ENCODE measurements around the gene SCUBE1.

Gene SCUBE1

GRCh38 chr22:43257961-43258360, 85.2 kb downstream of the SCUBE1 start:
- peaks cover 0 to 85% (median 0%) of the 10 kb centered on the region in 3 experiments for H3K27me3 ChIP-seq (ENCODE audit: control insufficient read depth in 3 of 3, insufficient read depth in 3 of 3, low read depth in 1 of 3, low read length in 3 of 3)
- H3K36me3 ChIP-seq (replicated peaks in 1 of 2; ENCODE audit: control insufficient read depth in 2 of 2, insufficient read depth in 2 of 2, low read length in 2 of 2) = peaks cover 0 to 34% of the 10 kb centered on the region in 2 donors
- no peak overlapping the region for H3K9ac ChIP-seq (ENCODE audit: low read depth, low read length, poor library complexity)
- H3K4me1 ChIP-seq (ENCODE audit: control insufficient read depth in 2 of 2, insufficient read depth in 1 of 2, low read depth in 1 of 2, low read length in 2 of 2) = peaks cover 0 to 1% of the 10 kb centered on the region in 2 donors
- H3K4ac ChIP-seq (ENCODE audit: low read length) = no peak overlapping the region
- no peak overlapping the region for H4K91ac ChIP-seq (ENCODE audit: low read depth, low read length, poor library complexity)
- H3K27ac ChIP-seq (replicated peaks; ENCODE audit: low read length) = no peak overlapping the region
- H2BK120ac ChIP-seq (ENCODE audit: low read depth, low read length) = no peak overlapping the region
- H2BK5ac ChIP-seq (ENCODE audit: low read length) = no peak overlapping the region
- H3K9me3 ChIP-seq (replicated peaks in 1 of 2; ENCODE audit: control insufficient read depth in 2 of 2, insufficient read depth in 1 of 2, low read depth in 1 of 2, low read length in 2 of 2) = peaks cover 0 to 2% of the 10 kb centered on the region in 2 donors
- H2BK12ac ChIP-seq (ENCODE audit: low read length) = no peak overlapping the region
- H2AFZ ChIP-seq (ENCODE audit: low read length) = no peak overlapping the region
- no peak overlapping the region for H3K18ac ChIP-seq (ENCODE audit: low read length)
- H2BK15ac ChIP-seq (ENCODE audit: low read length) = no peak overlapping the region
- no peak for DNase-seq (ENCODE audit: low spot score)
- no peak overlapping the region for H4K8ac ChIP-seq (ENCODE audit: low read depth, low read length)
- H3K79me1 ChIP-seq (ENCODE audit: low read depth, low read length) = no peaks in the 10 kb centered on the region
- no peak overlapping the region for H3K4me2 ChIP-seq (ENCODE audit: insufficient read depth, low read length, poor library complexity, severe bottlenecking)
- H3K23ac ChIP-seq (ENCODE audit: low read depth, low read length, poor library complexity) = no peak overlapping the region
- no CpG with 5 or more reads among the region's 20 CpGs for WGBS, 2 donors (ENCODE audit: extremely low coverage in 2 of 2, insufficient read length in 2 of 2, insufficient replicate concordance in 1 of 2)
- no peak overlapping the region for H3K4me3 ChIP-seq (ENCODE audit: low read length in 2 of 2)
- no peak overlapping the region for H3K14ac ChIP-seq (ENCODE audit: low read length)
- no peak overlapping the region for H2AK5ac ChIP-seq (ENCODE audit: low read depth, low read length)

GRCh38 chr22:43257549-43257948, 85.6 kb downstream of the SCUBE1 start:
- Histone ChIP-seq H2BK12ac (ENCODE audit: low read length) (no peak overlapping the region), H3K4me1 (ENCODE audit: control insufficient read depth in 2 of 2, insufficient read depth in 1 of 2, low read depth in 1 of 2, low read length in 2 of 2) (no peaks in the 10 kb centered on the region), H3K27ac (replicated peaks; ENCODE audit: low read length) (no peak overlapping the region), H3K18ac (ENCODE audit: low read length) (no peak overlapping the region), H2BK5ac (ENCODE audit: low read length) (no peak overlapping the region), H2BK120ac (ENCODE audit: low read depth, low read length) (no peak overlapping the region), H3K79me1 (ENCODE audit: low read depth, low read length) (no peaks in the 10 kb centered on the region), H3K14ac (ENCODE audit: low read length) (no peak overlapping the region), H2AK5ac (ENCODE audit: low read depth, low read length) (no peak overlapping the region), H3K9me3 (replicated peaks in 1 of 2; ENCODE audit: control insufficient read depth in 2 of 2, insufficient read depth in 1 of 2, low read depth in 1 of 2, low read length in 2 of 2) (peaks cover 0 to 2% of the 10 kb centered on the region in 2 donors), H2BK15ac (ENCODE audit: low read length) (no peak overlapping the region), H3K4me3 (ENCODE audit: low read length in 2 of 2) (no peak overlapping the region), H3K23ac (ENCODE audit: low read depth, low read length, poor library complexity) (no peak overlapping the region), H3K9ac (ENCODE audit: low read depth, low read length, poor library complexity) (no peak overlapping the region), H2AFZ (ENCODE audit: low read length) (no peak overlapping the region), H3K27me3 (ENCODE audit: control insufficient read depth in 3 of 3, insufficient read depth in 3 of 3, low read depth in 1 of 3, low read length in 3 of 3) (peaks cover 0 to 82% (median 0%) of the 10 kb centered on the region in 3 experiments), H3K4me2 (ENCODE audit: insufficient read depth, low read length, poor library complexity, severe bottlenecking) (no peak overlapping the region), H3K4ac (ENCODE audit: low read length) (no peak overlapping the region), H3K36me3 (replicated peaks in 1 of 2; ENCODE audit: control insufficient read depth in 2 of 2, insufficient read depth in 2 of 2, low read length in 2 of 2) (peaks cover 0 to 31% of the 10 kb centered on the region in 2 donors), H4K8ac (ENCODE audit: low read depth, low read length) (no peak overlapping the region), H4K91ac (ENCODE audit: low read depth, low read length, poor library complexity) (no peak overlapping the region)
- WGBS, 2 donors (ENCODE audit: extremely low coverage in 2 of 2, insufficient read length in 2 of 2, insufficient replicate concordance in 1 of 2) = no CpG with 5 or more reads among the region's 10 CpGs
- DNase-seq (ENCODE audit: low spot score) = no peak

- H3K4ac ChIP-seq (ENCODE audit: low read length) = no peak overlapping the region
- H3K23ac ChIP-seq (ENCODE audit: low read depth, low read length, poor library complexity) = no peak overlapping the region
- H3K27ac ChIP-seq (replicated peaks; ENCODE audit: low read length) = no peak overlapping the region
- H4K8ac ChIP-seq (ENCODE audit: low read depth, low read length) = no peak overlapping the region
- peaks cover 0 to 2% of the 10 kb centered on the region in 2 donors for H3K9me3 ChIP-seq (replicated peaks in 1 of 2; ENCODE audit: control insufficient read depth in 2 of 2, insufficient read depth in 1 of 2, low read depth in 1 of 2, low read length in 2 of 2)
- H3K14ac ChIP-seq (ENCODE audit: low read length) = no peak overlapping the region
- H3K18ac ChIP-seq (ENCODE audit: low read length) = no peak overlapping the region
- no peak overlapping the region for H3K4me3 ChIP-seq (ENCODE audit: low read length in 2 of 2)
- no CpG with 5 or more reads among the region's 8 CpGs for WGBS, 2 donors (ENCODE audit: extremely low coverage in 2 of 2, insufficient read length in 2 of 2, insufficient replicate concordance in 1 of 2)
- DNase-seq (ENCODE audit: low spot score) = no peak
- no peak overlapping the region for H2BK12ac ChIP-seq (ENCODE audit: low read length)
- no peak overlapping the region for H4K91ac ChIP-seq (ENCODE audit: low read depth, low read length, poor library complexity)
- no peak overlapping the region for H2AFZ ChIP-seq (ENCODE audit: low read length)
- no peaks in the 10 kb centered on the region for H3K4me1 ChIP-seq (ENCODE audit: control insufficient read depth in 2 of 2, insufficient read depth in 1 of 2, low read depth in 1 of 2, low read length in 2 of 2)
- no peak overlapping the region for H2BK5ac ChIP-seq (ENCODE audit: low read length)
- H2BK15ac ChIP-seq (ENCODE audit: low read length) = no peak overlapping the region
- no peak overlapping the region for H2AK5ac ChIP-seq (ENCODE audit: low read depth, low read length)
- peaks cover 0 to 32% of the 10 kb centered on the region in 2 donors for H3K36me3 ChIP-seq (replicated peaks in 1 of 2; ENCODE audit: control insufficient read depth in 2 of 2, insufficient read depth in 2 of 2, low read length in 2 of 2)
- H3K4me2 ChIP-seq (ENCODE audit: insufficient read depth, low read length, poor library complexity, severe bottlenecking) = no peak overlapping the region
- no peak overlapping the region for H2BK120ac ChIP-seq (ENCODE audit: low read depth, low read length)
- no peak overlapping the region for H3K9ac ChIP-seq (ENCODE audit: low read depth, low read length, poor library complexity)
- H3K79me1 ChIP-seq (ENCODE audit: low read depth, low read length) = no peaks in the 10 kb centered on the region
- H3K27me3 ChIP-seq (ENCODE audit: control insufficient read depth in 3 of 3, insufficient read depth in 3 of 3, low read depth in 1 of 3, low read length in 3 of 3) = peaks cover 0 to 82% (median 0%) of the 10 kb centered on the region in 3 experiments
These were observed 86.1 kb downstream of the SCUBE1 start for GRCh38 chr22:43256976-43257545.

- Histone ChIP-seq H3K14ac (ENCODE audit: low read length) (no peak overlapping the region), H3K4me2 (ENCODE audit: insufficient read depth, low read length, poor library complexity, severe bottlenecking) (no peak overlapping the region), H2BK15ac (ENCODE audit: low read length) (no peak overlapping the region), H3K9ac (ENCODE audit: low read depth, low read length, poor library complexity) (no peak overlapping the region), H2BK12ac (ENCODE audit: low read length) (no peak overlapping the region), H4K8ac (ENCODE audit: low read depth, low read length) (no peak overlapping the region), H3K4ac (ENCODE audit: low read length) (no peak overlapping the region), H3K18ac (ENCODE audit: low read length) (no peak overlapping the region), H3K36me3 (replicated peaks in 1 of 2; ENCODE audit: control insufficient read depth in 2 of 2, insufficient read depth in 2 of 2, low read length in 2 of 2) (peaks cover 0 to 30% of the 10 kb centered on the region in 2 donors), H3K4me3 (ENCODE audit: low read length in 2 of 2) (no peak overlapping the region), H2BK5ac (ENCODE audit: low read length) (no peak overlapping the region), H3K4me1 (ENCODE audit: control insufficient read depth in 2 of 2, insufficient read depth in 1 of 2, low read depth in 1 of 2, low read length in 2 of 2) (no peaks in the 10 kb centered on the region), H2AK5ac (ENCODE audit: low read depth, low read length) (no peak overlapping the region), H4K91ac (ENCODE audit: low read depth, low read length, poor library complexity) (no peak overlapping the region), H2AFZ (ENCODE audit: low read length) (no peak overlapping the region), H3K27me3 (ENCODE audit: control insufficient read depth in 3 of 3, insufficient read depth in 3 of 3, low read depth in 1 of 3, low read length in 3 of 3) (peaks cover 0 to 82% (median 0%) of the 10 kb centered on the region in 3 experiments), H3K23ac (ENCODE audit: low read depth, low read length, poor library complexity) (no peak overlapping the region), H2BK120ac (ENCODE audit: low read depth, low read length) (no peak overlapping the region), H3K27ac (replicated peaks; ENCODE audit: low read length) (no peak overlapping the region), H3K79me1 (ENCODE audit: low read depth, low read length) (no peaks in the 10 kb centered on the region), H3K9me3 (replicated peaks in 1 of 2; ENCODE audit: control insufficient read depth in 2 of 2, insufficient read depth in 1 of 2, low read depth in 1 of 2, low read length in 2 of 2) (peaks cover 0 to 2% of the 10 kb centered on the region in 2 donors)
- no peak for DNase-seq (ENCODE audit: low spot score)
- WGBS, 2 donors (ENCODE audit: extremely low coverage in 2 of 2, insufficient read length in 2 of 2, insufficient replicate concordance in 1 of 2) = no CpG with 5 or more reads among the region's 9 CpGs
These were observed 86.6 kb downstream of the SCUBE1 start for GRCh38 chr22:43256569-43256968.

Data from neuronal stem cell (in vitro differentiated cells).